Endothelial cell of umbilical vein (primary cell): ENCODE data around the gene IL6R. TPM values are rescaled to one million over a fixed set of nuclear protein-coding genes. Genes with fewer than 3 reads are reported as not detected.

Source experiments
- BruUV-seq: library from RNA; stranded (reverse); fragments of 400-500 nt; replicated peaks from 2 replicates; lab custom pipeline; 2021; lab: Mats Ljungman, UMichigan
- CTCF ChIA-PET: fragments of 300-600, 350-600 bp; sonication (Branson Sonifier 250); formaldehyde crosslinking; loops from one replicate; lab custom pipeline; 2021; ENCODE audit warnings: antibody characterized with exemption, inconsistent platforms; lab: Charles Lee
- POLR2A ChIA-PET: fragments of 300-600, 350-600 bp; sonication (Branson Sonifier 250); formaldehyde crosslinking; loops from one replicate; lab custom pipeline; 2021; ENCODE audit warnings: antibody characterized with exemption, inconsistent platforms; lab: Charles Lee
- DNase-seq: peaks from one replicate; pipeline ENCODE4 v3.0.0-alpha.2; 2011; ENCODE audit warnings: low read depth, low spot score
- FAIRE-seq: peaks from 2 replicates; lab custom pipeline; 2011; peaks lifted over from hg19 to GRCh38; lab: Jason Lieb, UNC
- H2AFZ ChIP-seq: 2 replicates; pipeline ENCODE4 v1.6.0; 2012; ENCODE audit warnings: low read depth, low read length, control low read depth, inconsistent platforms
- H3K27ac ChIP-seq: 2 replicates; pipeline ENCODE4 v1.5.1; 2011; ENCODE audit warnings: low read depth, mild to moderate bottlenecking, control low read depth, low read length, moderate library complexity; ENCODE audit not compliant: insufficient read depth
- H3K27me3 ChIP-seq, 2 experiments: 2 replicates each; pipeline versions ENCODE4 v1.6.0 to v1.6.1; 2011; ENCODE audit warnings: low read length in 2 of 2, mixed read lengths in 1 of 2; ENCODE audit not compliant: control insufficient read depth in 2 of 2, insufficient read depth in 2 of 2
- H3K36me3 ChIP-seq, 2 experiments: 2 replicates in 1 of 2; 3 replicates in 1 of 2; pipeline ENCODE4 v1.5.1; 2011; ENCODE audit warnings: low read length in 2 of 2, mild to moderate bottlenecking in 1 of 2, moderate library complexity in 1 of 2; ENCODE audit not compliant: control insufficient read depth in 2 of 2, insufficient read depth in 2 of 2; ENCODE audit errors: extremely low read depth in 1 of 2
- H3K4me1 ChIP-seq: 3 replicates; pipeline ENCODE4 v1.5.1; 2011; ENCODE audit warnings: mild to moderate bottlenecking, low read length; ENCODE audit not compliant: control insufficient read depth, insufficient read depth; ENCODE audit errors: extremely low read depth
- H3K4me2 ChIP-seq: 2 replicates; pipeline ENCODE4 v1.6.1; 2011; ENCODE audit warnings: low read length, control low read depth, mixed read lengths; ENCODE audit not compliant: insufficient read depth
- H3K4me3 ChIP-seq, 3 experiments: fragments of 200-600 bp in 1 of 3; sonication (generic), shearing (Covaris generic) in 1 of 3; replicated peaks in 1 of 3; 2 replicates each; pipeline ENCODE4 v1.5.1; 2011 to 2016; ENCODE audit warnings: control low read depth in 3 of 3, low read length in 3 of 3, mild to moderate bottlenecking in 2 of 3, inconsistent platforms in 1 of 3, low read depth in 1 of 3, moderate library complexity in 1 of 3; ENCODE audit not compliant: insufficient read depth in 1 of 3
- H3K79me2 ChIP-seq: 2 replicates; pipeline ENCODE4 v1.6.0; 2012; ENCODE audit warnings: low read length, inconsistent platforms; ENCODE audit not compliant: control insufficient read depth, insufficient read depth
- H3K9ac ChIP-seq: replicated peaks from 2 replicates; pipeline ENCODE3; 2011; ENCODE audit warnings: low read length, control low read depth; ENCODE audit not compliant: insufficient read depth; ENCODE audit errors: extremely low read depth
- H3K9me1 ChIP-seq: replicated peaks from 3 replicates; pipeline ENCODE4 v1.6.0; 2011; ENCODE audit warnings: mild to moderate bottlenecking, low read length; ENCODE audit not compliant: control insufficient read depth, insufficient read depth; ENCODE audit errors: extremely low read depth
- H3K9me3 ChIP-seq: replicated peaks from 2 replicates; pipeline ENCODE4 v1.5.1; 2012; ENCODE audit warnings: low read length, inconsistent platforms; ENCODE audit not compliant: control insufficient read depth, insufficient read depth
- H4K20me1 ChIP-seq: replicated peaks from 2 replicates; pipeline ENCODE3; 2011; ENCODE audit warnings: mild to moderate bottlenecking, low read length; ENCODE audit not compliant: control insufficient read depth, insufficient read depth; ENCODE audit errors: extremely low read depth
- CTCF ChIP-seq, 2 donors: IDR thresholded peaks; 1 replicate in 1 of 2; 2 replicates in 1 of 2; pipeline ENCODE4 v1.5.1; 2011; ENCODE audit warnings: low read length in 2 of 2, mild to moderate bottlenecking in 2 of 2, moderate library complexity in 2 of 2, control low read depth in 1 of 2, inconsistent platforms in 1 of 2, low read depth in 1 of 2; ENCODE audit not compliant: insufficient read depth in 1 of 2; ENCODE audit errors: extremely low read depth in 1 of 2
- EZH2 ChIP-seq: IDR thresholded peaks from 2 replicates; pipeline ENCODE4 v1.6.1; 2012; ENCODE audit warnings: borderline replicate concordance, low read depth, mild to moderate bottlenecking, moderate library complexity, low read length, inconsistent platforms; ENCODE audit not compliant: severe bottlenecking
- FOS ChIP-seq: IDR thresholded peaks from 2 replicates; pipeline ENCODE4 v1.6.1; 2011; ENCODE audit warnings: mild to moderate bottlenecking, low read length, moderate library complexity, borderline replicate concordance; ENCODE audit not compliant: insufficient read depth
- GATA2 ChIP-seq: IDR thresholded peaks from 2 replicates; pipeline ENCODE4 v1.7.0; 2011; ENCODE audit warnings: low read depth, mild to moderate bottlenecking, moderate library complexity, mixed read lengths, low read length; ENCODE audit not compliant: insufficient read length, insufficient read depth
- JUN ChIP-seq: IDR thresholded peaks from 2 replicates; pipeline ENCODE4 v1.6.1; 2011; ENCODE audit warnings: borderline replicate concordance, low read depth; ENCODE audit not compliant: insufficient read length, insufficient read depth
- MAX ChIP-seq: IDR thresholded peaks from 2 replicates; pipeline ENCODE4 v1.6.1; 2011; ENCODE audit not compliant: insufficient read depth, insufficient read length
- MYC ChIP-seq: IDR thresholded peaks from one replicate; pipeline ENCODE4 v1.6.1; 2011; ENCODE audit warnings: mild to moderate bottlenecking, low read depth, low read length
- POLR2A ChIP-seq: IDR thresholded peaks from 2 replicates; pipeline ENCODE4 v1.6.1; 2012; ENCODE audit warnings: low read depth, mild to moderate bottlenecking, control low read depth, low read length
- POLR2AphosphoS5 ChIP-seq: IDR thresholded peaks from 2 replicates; pipeline ENCODE4 v1.6.1; 2012; ENCODE audit warnings: low read depth, mild to moderate bottlenecking, control low read depth, low read length, moderate library complexity; ENCODE audit not compliant: insufficient read depth
- dilution Hi-C: fragments of 300-500 bp; cut with MboI; formaldehyde crosslinking; loops from one replicate; pipeline ENCODE4 v1.15.0; 2019; ENCODE audit warnings: low sequenced_read_pairs; ENCODE audit not compliant: extremely low pct_ligation_motif_present
- intact Hi-C: fragments of 100-400 bp; cut with micrococcal nuclease; formaldehyde crosslinking; loops from one replicate; pipeline ENCODE4 v1.10.0; 2022
- polyA plus RNA-seq, 4 experiments: library from polyadenylated mRNA; depleted of rRNA in 3 of 4; stranded (reverse) in 3 of 4; unstranded in 1 of 4; fragments of >200 nt; gene quantifications; 2 replicates each; pipeline versions ENCODE4 v1.2.1 to v1.2.3, GENCODE V29; 2011 to 2012; ENCODE audit warnings: missing spikeins in 1 of 4
- total RNA-seq: library from RNA; stranded (reverse); gene quantifications from 2 replicates; pipeline ENCODE4 v1.2.3, GENCODE V29; 2021

IL6R gene
- total and polyA plus RNA-seq, 2 donors (not counting 3 experiments of a cell fraction or from before 2014, with no cell fraction given): 4.8 to 5.1 TPM

- no peak overlapping the region for H3K27ac ChIP-seq
- TF ChIP-seq JUN (no peak), FOS (no peak), EZH2 (no peak), MAX (no peak), POLR2A (no peak), CTCF (IDR thresholded peaks at IDR 0.05; ENCODE audit: extremely low read depth in 1 of 2, insufficient read depth in 1 of 2, low read depth in 1 of 2, low read length in 2 of 2) (no peak), POLR2AphosphoS5 (no peak), GATA2 (no peak), MYC (no peak)
- no peak overlapping the region for H3K4me2 ChIP-seq
- no TSS peak for BruUV-seq
- POLR2A ChIA-PET: no interaction called here
- H3K9me3 ChIP-seq: no peaks in the 10 kb centered on the region
- intact Hi-C loops: no loop called here
- no peak for FAIRE-seq
- no peaks in the 10 kb centered on the region for H4K20me1 ChIP-seq
- H3K27me3 ChIP-seq: no peaks in the 10 kb centered on the region
- no peak overlapping the region for H3K4me3 ChIP-seq
- CTCF ChIA-PET: interaction anchor here (1.2 to 2.3 kb wide), 2 partner anchors 33 to 34 kb away, joined by 4 to 10 read pairs; no protein-coding TSS in a partner anchor
- H3K4me1 ChIP-seq: no peaks in the 10 kb centered on the region
- no peaks in the 10 kb centered on the region for H3K36me3 ChIP-seq
- no peak for DNase-seq
- no peaks in the 10 kb centered on the region for H3K9me1 ChIP-seq
- H3K9ac ChIP-seq: no peak overlapping the region
- H3K79me2 ChIP-seq: no peaks in the 10 kb centered on the region
- no peak overlapping the region for H2AFZ ChIP-seq
- dilution Hi-C loops: no loop called here
Observed at GRCh38 chr1:154512760-154513159, 107.6 kb downstream of the IL6R start.
